GM18909 (cell line): ENCODE measurements around the gene PDCD4.

Source experiments
- ATAC-seq: cut with Tn5 transposase; IDR thresholded peaks from one replicate; pipeline ENCODE4 v1.9.1; 2021; ENCODE audit warnings: mild to moderate bottlenecking; ENCODE audit not compliant: unreplicated experiment, poor library complexity

PDCD4 gene

GRCh38 chr10:110871298-110872084, at the start of gene PDCD4:
Gene PDCD4 (plus strand): TSS chr10:110871928. CDS start chr10:110876028, 4,100 bp downstream.
- peak; percentile 78 for ATAC-seq

DNA sequence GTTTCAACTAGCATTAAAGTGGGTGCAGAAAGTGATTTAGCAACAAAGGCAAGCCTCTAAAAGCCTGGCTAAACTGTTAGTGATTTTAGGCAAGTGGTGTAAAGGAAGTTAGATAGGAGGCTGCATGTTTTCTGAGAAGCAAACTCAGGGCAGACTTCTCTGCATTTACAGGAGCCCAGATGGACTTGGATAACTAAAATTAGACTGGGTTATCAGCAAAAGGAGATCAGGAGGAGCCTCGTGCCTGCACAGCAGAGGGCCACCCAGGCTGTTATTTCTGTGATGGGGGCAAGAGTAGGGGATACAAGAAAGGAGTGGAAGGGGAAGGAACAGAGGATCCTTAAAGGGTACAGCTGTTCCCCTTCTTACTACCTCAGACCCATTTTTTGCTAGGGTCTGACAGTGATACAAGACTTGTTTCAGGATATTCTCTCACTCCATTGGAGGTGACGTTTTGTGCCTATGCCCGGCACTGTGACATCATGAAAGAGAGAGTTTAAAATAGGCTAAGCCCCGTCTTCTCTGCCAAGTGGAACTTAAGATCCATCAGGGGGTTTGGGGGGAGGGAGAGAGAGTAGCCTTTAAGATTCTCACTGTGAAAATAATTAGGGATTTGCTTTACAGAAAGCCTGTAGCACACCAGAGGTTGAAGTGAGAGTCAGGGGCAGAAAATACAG, 49.6 kb upstream of the PDCD4 start:
- no peak for ATAC-seq

- ATAC-seq = no peak
These were observed 48.9 kb upstream of the PDCD4 start for GRCh38 chr10:110822712-110823311.

GRCh38 chr10:110824152-110824441, 47.6 kb upstream of the PDCD4 start:
- no peak for ATAC-seq

- no peak for ATAC-seq
These were observed 47.1 kb upstream of the PDCD4 start for GRCh38 chr10:110824660-110825059.

- ATAC-seq = no peak
These were observed 46.2 kb upstream of the PDCD4 start for GRCh38 chr10:110825508-110825907.

- no peak for ATAC-seq
These were observed 44.3 kb upstream of the PDCD4 start for GRCh38 chr10:110827410-110827809.

- ATAC-seq = no peak
These were observed 43.9 kb upstream of the PDCD4 start for GRCh38 chr10:110827875-110828274.

GRCh38 chr10:110828525-110828924, 43.2 kb upstream of the PDCD4 start:
- no peak for ATAC-seq

DNA sequence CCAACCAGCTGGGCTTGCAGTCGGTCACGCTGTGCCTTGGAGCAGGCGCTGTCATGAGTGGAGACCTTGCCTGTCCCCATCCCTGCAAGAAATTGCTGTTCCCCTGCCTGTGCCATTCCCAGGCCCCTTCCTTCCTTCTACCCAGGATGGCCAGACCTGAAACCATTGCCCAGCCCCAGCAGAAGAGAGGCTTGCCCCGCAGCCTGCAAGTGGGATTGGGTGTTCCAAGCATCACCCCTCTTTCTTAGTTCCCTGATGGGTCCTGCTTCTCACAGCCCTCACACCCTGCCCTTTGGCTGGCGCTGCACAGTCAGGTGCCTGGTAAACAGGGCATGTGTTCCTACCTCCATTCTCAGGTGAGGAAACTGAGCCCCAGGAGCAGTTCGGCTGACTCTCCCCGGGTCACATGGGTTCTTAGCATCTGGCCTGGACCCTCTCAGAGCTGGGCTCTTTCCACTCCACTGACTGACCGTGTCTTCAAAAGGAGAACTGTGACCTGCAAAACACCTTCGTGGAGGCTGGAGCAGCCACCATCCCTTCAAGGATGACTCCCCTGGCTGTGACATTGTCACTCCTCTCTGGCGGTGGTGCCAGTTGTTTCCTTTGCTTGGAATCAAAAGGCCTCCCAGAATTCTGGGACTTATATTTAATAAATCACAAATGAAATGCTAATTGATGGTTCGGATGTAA, 41.9 kb upstream of the PDCD4 start:
- ATAC-seq = no peak

DNA sequence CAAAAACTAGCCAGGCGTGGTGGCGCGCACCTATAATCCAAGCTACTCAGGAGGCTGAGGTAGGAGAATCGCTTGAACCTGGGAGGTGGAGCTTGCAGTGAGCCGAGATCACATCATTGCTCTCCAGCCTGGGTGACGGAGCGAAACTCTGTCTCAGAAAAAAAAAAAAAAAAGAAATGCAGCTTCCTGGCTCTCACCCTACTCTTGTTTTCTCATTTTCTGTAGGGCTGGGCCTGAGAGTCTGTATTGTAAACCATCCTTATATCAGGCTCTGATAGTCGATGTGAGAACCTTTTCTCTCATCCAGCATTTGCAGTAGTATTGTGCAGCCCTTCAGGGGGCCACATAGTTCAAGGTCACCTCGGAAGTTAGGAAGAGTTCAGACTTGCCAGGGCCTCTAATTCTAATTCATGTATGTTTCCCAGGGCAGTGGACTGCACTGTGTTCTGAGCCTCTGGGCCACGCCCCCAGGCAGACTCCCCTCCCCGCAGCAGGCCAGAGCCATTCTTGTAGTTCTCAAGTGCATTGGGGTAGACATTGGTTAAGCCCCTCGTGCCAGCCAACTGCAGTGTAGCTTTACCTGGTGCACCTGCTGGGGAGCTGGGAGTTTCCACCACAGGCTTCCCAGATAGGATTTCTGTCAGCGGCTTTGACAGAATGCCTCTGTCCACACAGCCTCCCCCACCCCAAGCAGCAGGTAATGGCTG, 38.3 kb upstream of the PDCD4 start:
- ATAC-seq = no peak

GRCh38 chr10:110833941-110834628, 37.6 kb upstream of the PDCD4 start:
- ATAC-seq = no peak

GRCh38 chr10:110834629-110835301, 37.0 kb upstream of the PDCD4 start:
- no peak for ATAC-seq

GRCh38 chr10:110835841-110836240, 35.9 kb upstream of the PDCD4 start:
- ATAC-seq = no peak

DNA sequence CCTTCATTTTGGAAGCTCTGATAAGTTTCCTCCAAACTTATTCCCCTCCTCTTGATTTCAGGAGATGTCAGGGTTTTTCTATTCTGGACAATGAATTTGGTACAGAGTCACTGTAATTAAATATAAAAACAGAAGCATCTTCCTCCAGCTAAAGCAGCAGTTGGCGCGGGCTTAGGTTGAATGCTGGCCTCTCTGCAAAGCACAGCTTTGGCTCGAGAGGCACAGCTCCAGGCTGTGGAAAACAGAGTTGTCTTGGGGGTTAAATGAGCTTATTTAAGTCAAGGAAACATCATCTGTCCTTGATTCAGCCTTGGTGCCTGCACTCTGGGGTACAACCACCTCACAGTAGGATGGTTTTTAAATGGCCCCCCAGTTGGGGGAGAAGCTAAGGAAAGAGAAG, 35.0 kb upstream of the PDCD4 start:
- no peak for ATAC-seq

DNA sequence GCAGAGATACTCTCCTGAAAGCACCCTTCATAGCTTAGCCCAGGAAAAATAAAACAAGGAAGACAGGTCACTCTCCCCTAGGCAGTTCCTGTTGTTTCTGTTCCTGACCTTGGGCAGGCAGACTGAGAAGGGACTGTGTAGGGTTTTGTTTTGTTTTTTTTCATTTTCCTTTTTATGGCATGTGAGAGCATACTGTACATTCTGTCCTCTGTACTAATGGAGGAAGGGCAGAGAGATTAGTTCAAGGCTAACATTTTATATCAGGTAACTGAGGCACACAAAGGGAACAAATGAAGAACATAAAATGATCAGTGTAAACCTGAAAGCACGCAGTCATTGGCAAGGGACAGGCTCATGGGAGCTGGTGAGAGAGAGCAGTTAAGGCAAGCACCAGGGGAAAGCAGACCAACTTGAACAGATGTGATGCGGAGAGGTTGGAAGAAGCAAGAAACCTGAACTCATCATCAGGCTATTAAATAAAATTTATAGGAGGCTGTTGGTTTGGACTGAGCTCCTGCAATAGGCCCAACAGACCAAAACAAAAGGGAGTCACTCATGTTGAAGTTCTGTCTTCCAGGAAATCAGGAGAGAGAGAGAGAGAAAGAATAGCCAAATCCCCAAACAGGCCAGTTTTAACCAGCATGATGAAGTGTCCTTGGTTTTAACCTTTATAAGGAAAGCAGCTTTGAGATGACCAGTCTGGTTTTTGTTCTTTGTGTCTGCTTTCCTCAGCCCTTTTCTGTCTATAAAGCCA, 34.1 kb upstream of the PDCD4 start:
- no peak for ATAC-seq

DNA sequence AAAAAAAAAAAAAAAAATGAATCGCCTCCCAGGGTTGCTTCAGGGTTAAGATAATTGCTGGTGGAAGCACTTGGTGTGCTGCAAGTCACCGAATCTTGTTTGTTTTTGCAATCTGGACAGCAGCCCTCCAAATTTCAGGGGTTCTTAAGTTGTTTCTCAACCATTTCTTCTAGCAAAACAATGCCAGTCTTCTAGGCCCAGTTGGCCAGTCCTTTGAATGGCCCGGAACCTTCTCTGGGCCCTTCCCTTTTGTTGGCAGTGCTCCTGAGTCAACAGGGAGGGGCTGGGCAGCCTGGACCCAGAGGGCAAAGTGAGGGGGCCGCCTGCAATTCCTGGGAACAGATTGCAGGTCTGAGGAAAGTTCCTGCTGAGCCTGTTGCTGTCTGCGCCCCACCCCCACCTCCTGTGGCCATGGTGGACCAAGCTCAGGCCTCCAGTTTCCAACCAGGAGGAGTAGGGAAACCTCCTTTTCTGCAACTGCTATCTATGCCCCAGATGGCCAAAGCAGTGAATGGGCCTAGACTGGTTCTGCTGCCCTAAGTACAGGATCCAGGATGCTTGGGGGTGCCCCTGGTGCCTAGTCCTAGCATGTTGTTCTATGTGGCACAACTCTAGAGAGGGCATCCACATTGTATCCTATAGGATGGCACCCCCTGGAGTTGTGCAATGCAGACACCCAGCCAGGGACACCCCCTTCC, 31.4 kb upstream of the PDCD4 start:
- ATAC-seq = no peak

DNA sequence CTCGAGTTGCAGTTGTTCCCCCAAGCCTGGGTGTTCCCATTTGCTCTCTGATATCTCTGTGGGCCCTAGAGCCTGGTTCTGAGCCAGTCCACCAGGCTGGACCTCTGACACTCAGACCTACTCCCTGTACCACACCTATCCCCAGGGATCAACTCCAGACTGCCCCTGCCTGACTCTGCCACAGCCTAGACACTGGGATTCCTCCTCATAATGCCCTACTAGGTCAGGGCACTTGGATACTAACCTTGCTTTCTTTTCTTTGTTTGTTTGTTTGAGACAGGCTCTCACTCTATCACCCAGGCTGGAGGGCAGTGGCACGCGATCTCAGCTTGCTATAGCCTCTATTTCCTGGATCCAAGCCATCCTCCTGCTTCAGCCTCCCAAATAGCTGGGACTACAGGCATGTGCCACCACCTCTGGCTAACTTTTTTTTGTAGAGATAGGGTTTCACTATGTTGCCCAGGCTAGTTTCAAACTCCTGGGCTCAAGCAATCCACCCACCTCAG, 30.8 kb upstream of the PDCD4 start:
- no peak for ATAC-seq
